Activated CD4-positive, alpha-beta T cell treated with anti-CD3 and anti-CD28 coated beads, Interleukin-2, Interleukin-6, amounts not matched to agents 100 ng/mL and 50 ng/mL, durations not matched to agents 16 hours and 8 hours (primary cell): ENCODE results near the gene FRAT1.
"Not testable (repeated sequence)": the region's sequence is repeated elsewhere in the genome, so short reads cannot be mapped to it uniquely, and the experiment has no call there.

ENCODE experiments used
- DNase-seq: peaks from one replicate; pipeline ENCODE4 v3.0.0-alpha.2; 2020

Gene FRAT1

GRCh38 chr10:97336446-97336845 is 17.4 kb downstream of the FRAT1 start:
- no peak for DNase-seq

- no peak for DNase-seq
Measured at GRCh38 chr10:97336942-97337831, 18.1 kb downstream of the FRAT1 start.

- DNase-seq: no peak
Measured at GRCh38 chr10:97338041-97338440, 19.0 kb downstream of the FRAT1 start.

GRCh38 chr10:97341416-97341815 is 22.3 kb downstream of the FRAT1 start:
- DNase-seq: no peak

- DNase-seq: not testable (repeated sequence)
Measured at GRCh38 chr10:97343664-97344063, 24.6 kb downstream of the FRAT1 start.

- no peak for DNase-seq
Measured at GRCh38 chr10:97347317-97347716, 28.2 kb downstream of the FRAT1 start.

- no peak for DNase-seq
Measured at GRCh38 chr10:97349752-97350513, 30.9 kb downstream of the FRAT1 start.

- DNase-seq: no peak
Measured at GRCh38 chr10:97353945-97354344, 34.9 kb downstream of the FRAT1 start.

GRCh38 chr10:97355571-97355975 is 36.5 kb downstream of the FRAT1 start:
- DNase-seq: no peak

- peak; percentile 10 for DNase-seq
Measured at GRCh38 chr10:97356318-97356914, 37.3 kb downstream of the FRAT1 start.

- no peak for DNase-seq
Measured at GRCh38 chr10:97356918-97357317, 37.8 kb downstream of the FRAT1 start.

GRCh38 chr10:97358349-97358748 is 39.3 kb downstream of the FRAT1 start:
- no peak for DNase-seq

- no peak for DNase-seq
Measured at GRCh38 chr10:97358781-97359180, 39.7 kb downstream of the FRAT1 start.

- no peak for DNase-seq
Measured at GRCh38 chr10:97360705-97361536, 41.9 kb downstream of the FRAT1 start.

GRCh38 chr10:97361537-97361901 is 42.4 kb downstream of the FRAT1 start:
- no peak for DNase-seq

- no peak for DNase-seq
Measured at GRCh38 chr10:97362310-97363033, 43.4 kb downstream of the FRAT1 start.

- DNase-seq: no peak
Measured at GRCh38 chr10:97363071-97363470, 44.0 kb downstream of the FRAT1 start.

- DNase-seq: no peak
Measured at GRCh38 chr10:97365761-97366351, 46.8 kb downstream of the FRAT1 start.

GRCh38 chr10:97366572-97366971 is 47.5 kb downstream of the FRAT1 start:
- no peak for DNase-seq

GRCh38 chr10:97367126-97367649 is 48.1 kb downstream of the FRAT1 start:
- DNase-seq: no peak
